Fibroblast of lung (primary cell): ENCODE data around the gene NDUFS8. TPM values are rescaled to one million over a fixed set of nuclear protein-coding genes. Genes with fewer than 3 reads are reported as not detected.

Experiments used
- DNase-seq, 2 donors: peaks; one replicate each; pipeline versions ENCODE4 v3.0.0 to v3.0.0-alpha.2; 2010; ENCODE audit warnings: low read depth in 2 of 2
- H2AFZ ChIP-seq: 2 replicates; pipeline ENCODE4 v1.5.1; 2012; ENCODE audit warnings: low read length, control low read depth, inconsistent platforms
- H3K27ac ChIP-seq: 2 replicates; pipeline ENCODE4 v1.5.1; 2011; ENCODE audit warnings: low read length, control low read depth; ENCODE audit not compliant: insufficient read depth
- H3K27me3 ChIP-seq: 2 replicates; pipeline ENCODE4 v1.5.1; 2011; ENCODE audit warnings: mild to moderate bottlenecking, low read length; ENCODE audit not compliant: control insufficient read depth, insufficient read depth
- H3K36me3 ChIP-seq: 2 replicates; pipeline ENCODE4 v1.5.1; 2011; ENCODE audit warnings: low read length; ENCODE audit not compliant: control insufficient read depth, insufficient read depth
- H3K4me1 ChIP-seq: 2 replicates; pipeline ENCODE4 v1.5.1; 2011; ENCODE audit warnings: low read length; ENCODE audit not compliant: control insufficient read depth, insufficient read depth; ENCODE audit errors: extremely low read depth
- H3K4me2 ChIP-seq: 2 replicates; pipeline ENCODE4 v1.5.1; 2011; ENCODE audit warnings: low read length, control low read depth; ENCODE audit not compliant: insufficient read depth; ENCODE audit errors: extremely low read depth
- H3K4me3 ChIP-seq, 4 experiments: fragments of 200-600 bp in 1 of 4; sonication (generic) in 1 of 4; replicated peaks in 1 of 4; 2 replicates each; pipeline ENCODE4 v1.5.1; 2011 to 2016; ENCODE audit warnings: low read length in 4 of 4, low read depth in 3 of 4, mild to moderate bottlenecking in 3 of 4, control low read depth in 2 of 4, inconsistent platforms in 1 of 4, mixed read lengths in 1 of 4; ENCODE audit not compliant: insufficient read depth in 1 of 4; ENCODE audit errors: control extremely low read depth in 1 of 4
- H3K79me2 ChIP-seq: 2 replicates; pipeline ENCODE4 v1.5.1; 2012; ENCODE audit warnings: mild to moderate bottlenecking, low read length, inconsistent platforms; ENCODE audit not compliant: control insufficient read depth, insufficient read depth
- H3K9ac ChIP-seq: 2 replicates; pipeline ENCODE4 v1.5.1; 2011; ENCODE audit warnings: mild to moderate bottlenecking, low read length, control low read depth; ENCODE audit not compliant: insufficient read depth
- H3K9me3 ChIP-seq: 2 replicates; pipeline ENCODE4 v1.5.1; 2012; ENCODE audit warnings: low read depth, low read length; ENCODE audit not compliant: control insufficient read depth, insufficient read depth
- H4K20me1 ChIP-seq: 2 replicates; pipeline ENCODE4 v1.5.1; 2011; ENCODE audit warnings: low read length; ENCODE audit not compliant: control insufficient read depth, insufficient read depth; ENCODE audit errors: extremely low read depth
- CTCF ChIP-seq, 2 donors: IDR thresholded peaks in 1 of 2; conservative IDR thresholded peaks in 1 of 2; 1 replicate in 1 of 2; 2 replicates in 1 of 2; pipeline ENCODE4 v1.5.1; 2011 to 2012; ENCODE audit warnings: low read length in 2 of 2, control low read depth in 1 of 2, inconsistent platforms in 1 of 2, low read depth in 1 of 2, mild to moderate bottlenecking in 1 of 2
- EZH2 ChIP-seq: IDR thresholded peaks from 2 replicates; pipeline ENCODE4 v1.5.1; 2012; ENCODE audit warnings: low read length, control low read depth, mild to moderate bottlenecking; ENCODE audit errors: missing control alignments
- polyA plus RNA-seq, 2 donors: library from polyadenylated mRNA; depleted of rRNA in 1 of 2; stranded (reverse) in 1 of 2; unstranded in 1 of 2; fragments of >200 nt; gene quantifications; 2 replicates each; pipeline ENCODE4 v1.2.1, GENCODE V29; 2011 to 2012; ENCODE audit warnings: missing spikeins in 1 of 2
- total RNA-seq: library from RNA; depleted of rRNA; stranded (reverse); fragments of >200 nt; gene quantifications from 2 replicates; pipeline ENCODE4 v1.2.1, GENCODE V29; 2014

Gene NDUFS8
- total and polyA plus RNA-seq, 2 donors (not counting 1 experiment from before 2014, with no cell fraction given) = 36.3 to 148 TPM

- no peaks in the 10 kb centered on the region for H3K79me2 ChIP-seq
- no peak overlapping the region for H3K4me2 ChIP-seq
- H3K4me1 ChIP-seq = no peaks in the 10 kb centered on the region
- H3K9ac ChIP-seq = no peak overlapping the region
- no peaks in the 10 kb centered on the region for H4K20me1 ChIP-seq
- peaks cover 22% of the 10 kb centered on the region for H3K36me3 ChIP-seq
- DNase-seq = no peak
- TF ChIP-seq EZH2 (no peak), CTCF (conservative IDR thresholded peaks at IDR 0.05 in 1 of 2, IDR thresholded peaks at IDR 0.05 in 1 of 2; ENCODE audit: low read depth in 1 of 2, low read length in 2 of 2) (no peak)
- no peak overlapping the region for H2AFZ ChIP-seq
- H3K27me3 ChIP-seq = no peaks in the 10 kb centered on the region
- no peak overlapping the region for H3K27ac ChIP-seq
- H3K4me3 ChIP-seq = no peak overlapping the region
- no peaks in the 10 kb centered on the region for H3K9me3 ChIP-seq
Measured at GRCh38 chr11:68053981-68054812, 23.7 kb downstream of the NDUFS8 start.

- no peaks in the 10 kb centered on the region for H3K79me2 ChIP-seq
- no peak overlapping the region for H3K9ac ChIP-seq
- no peak overlapping the region for H3K27ac ChIP-seq
- no peak overlapping the region for H3K4me3 ChIP-seq
- no peak overlapping the region for H3K4me2 ChIP-seq
- H3K4me1 ChIP-seq = no peaks in the 10 kb centered on the region
- DNase-seq = no peak
- peaks cover 5% of the 10 kb centered on the region for H3K36me3 ChIP-seq
- H3K9me3 ChIP-seq = no peaks in the 10 kb centered on the region
- no peak overlapping the region for H2AFZ ChIP-seq
- TF ChIP-seq CTCF (conservative IDR thresholded peaks at IDR 0.05 in 1 of 2, IDR thresholded peaks at IDR 0.05 in 1 of 2; ENCODE audit: low read depth in 1 of 2, low read length in 2 of 2) = no peak
- TF ChIP-seq EZH2 = no peak
- H3K27me3 ChIP-seq = no peaks in the 10 kb centered on the region
- H4K20me1 ChIP-seq = no peaks in the 10 kb centered on the region
Measured at GRCh38 chr11:68056317-68057285, 26.1 kb downstream of the NDUFS8 start.

DNA sequence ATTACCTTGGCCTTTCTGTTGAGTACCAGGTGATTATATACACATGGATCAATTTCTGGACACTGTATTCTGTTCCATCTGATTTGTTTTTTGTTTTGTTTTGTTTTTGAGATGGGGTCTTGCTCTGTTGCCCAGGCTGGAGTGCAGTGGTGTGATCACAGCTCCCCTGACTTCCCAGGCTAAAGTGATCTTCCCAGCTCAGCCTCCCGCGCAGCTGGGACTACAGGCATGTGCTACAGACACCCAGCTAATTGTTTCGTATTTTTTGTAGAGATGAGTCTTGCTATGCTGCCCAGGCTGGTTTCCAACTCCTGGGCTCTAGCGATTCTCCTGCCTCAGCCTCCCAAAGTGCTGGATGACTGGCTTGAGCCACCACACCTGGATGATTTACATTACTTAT lies 27.3 kb downstream of the NDUFS8 start:
- TF ChIP-seq CTCF (conservative IDR thresholded peaks at IDR 0.05 in 1 of 2, IDR thresholded peaks at IDR 0.05 in 1 of 2; ENCODE audit: low read depth in 1 of 2, low read length in 2 of 2) = no peak
- no peak for TF ChIP-seq EZH2
- H3K4me3 ChIP-seq = no peak overlapping the region
- no peak overlapping the region for H3K9ac ChIP-seq
- DNase-seq = no peak
- no peak overlapping the region for H3K27ac ChIP-seq
- H2AFZ ChIP-seq = no peak overlapping the region
- H3K4me1 ChIP-seq = no peaks in the 10 kb centered on the region
- H3K27me3 ChIP-seq = no peaks in the 10 kb centered on the region
- H3K79me2 ChIP-seq = no peaks in the 10 kb centered on the region
- no peaks in the 10 kb centered on the region for H3K9me3 ChIP-seq
- H3K36me3 ChIP-seq = peaks cover 3% of the 10 kb centered on the region
- no peak overlapping the region for H3K4me2 ChIP-seq
- H4K20me1 ChIP-seq = no peaks in the 10 kb centered on the region
